UCSD-AML1 (cell line): ENCODE results near the gene ALKBH8.
"Not testable (repeated sequence)": the region's sequence is repeated elsewhere in the genome, so short reads cannot be mapped to it uniquely, and the experiment has no call there.

Experiments used
- DNase-seq: peaks from one replicate; lab custom pipeline; 2025; ENCODE audit not compliant: unreplicated experiment; lab: John Stamatoyannopoulos, UW

The ALKBH8 gene

GRCh38 chr11:107565219-107565937, at the start of gene ALKBH8:
TSS of gene ALKBH8 (minus strand) at chr11:107565735. CDS start at chr11:107560893, 4,842 bp downstream.
- peak; percentile 72 for DNase-seq

GRCh38 chr11:107612445-107612844, 46.9 kb upstream of the ALKBH8 start:
- no peak for DNase-seq

- no peak for DNase-seq
Observed at GRCh38 chr11:107609400-107610218, 44.1 kb upstream of the ALKBH8 start.

GRCh38 chr11:107608809-107609208, 43.3 kb upstream of the ALKBH8 start:
- no peak for DNase-seq

GRCh38 chr11:107606141-107606540, 40.6 kb upstream of the ALKBH8 start:
- DNase-seq, result no peak

- DNase-seq, result no peak
Observed at GRCh38 chr11:107605061-107606006, 39.8 kb upstream of the ALKBH8 start.

- DNase-seq, result peak; percentile 22
Observed at GRCh38 chr11:107598225-107599139, 32.9 kb upstream of the ALKBH8 start.

- no peak for DNase-seq
Observed at GRCh38 chr11:107594736-107595135, 29.2 kb upstream of the ALKBH8 start.

GRCh38 chr11:107593951-107594350, 28.4 kb upstream of the ALKBH8 start:
- DNase-seq, result no peak

GRCh38 chr11:107592813-107593212, 27.3 kb upstream of the ALKBH8 start:
- no peak for DNase-seq

- no peak for DNase-seq
Observed at GRCh38 chr11:107592231-107592590, 26.7 kb upstream of the ALKBH8 start.

- DNase-seq, result no peak
Observed at GRCh38 chr11:107591378-107592230, 26.1 kb upstream of the ALKBH8 start.

GRCh38 chr11:107590460-107591377, 25.2 kb upstream of the ALKBH8 start, which contains the start of gene ELMOD1:
TSS of gene ELMOD1 (plus strand) at chr11:107591147. CDS start at chr11:107618190, 27,043 bp downstream.
- DNase-seq, result no peak

GRCh38 chr11:107587306-107587979, 21.9 kb upstream of the ALKBH8 start:
- DNase-seq, result no peak

- no peak for DNase-seq
Observed at GRCh38 chr11:107583629-107584195, 18.2 kb upstream of the ALKBH8 start.

- no peak for DNase-seq
Observed at GRCh38 chr11:107581147-107581546, 15.6 kb upstream of the ALKBH8 start.

GRCh38 chr11:107579169-107579568, 13.6 kb upstream of the ALKBH8 start:
- DNase-seq, result not testable (repeated sequence)
